Gastrocnemius medialis (tissue), 4 donors: ENCODE results near the gene CLMP. TPM values are rescaled to one million over a fixed set of nuclear protein-coding genes. Genes with fewer than 3 reads are reported as not detected.

Source experiments
- ATAC-seq, 2 donors: fragments of 150-250 bp; one replicate each; pipeline ENCODE4 v1.9.1; 2016
- DNase-seq, 2 donors: peaks; one replicate each; pipeline ENCODE4 v3.0.0-alpha.2; 2019
- H3K27ac ChIP-seq, 4 donors: fragments of 200-600 bp; sonication (generic); 1 replicate in 1 of 4; 2 replicates in 3 of 4; pipeline ENCODE4 v1.5.1; 2016 to 2018; ENCODE audit warnings: mild to moderate bottlenecking in 2 of 4, moderate library complexity in 1 of 4
- H3K27me3 ChIP-seq, 3 donors: fragments of 200-600 bp; sonication (generic) in 2 of 3; 1 replicate in 1 of 3; 2 replicates in 2 of 3; pipeline versions ENCODE4 v1.5.1 to v1.6.0; 2016 to 2019; ENCODE audit warnings: mild to moderate bottlenecking in 1 of 3, moderate library complexity in 1 of 3
- H3K36me3 ChIP-seq, 2 donors: fragments of 200-600 bp; sonication (generic) in 1 of 2; one replicate each; pipeline ENCODE4 v1.5.1; 2017 to 2018
- H3K4me1 ChIP-seq, 2 donors: fragments of 200-600 bp; sonication (generic) in 1 of 2; one replicate each; pipeline ENCODE4 v1.5.1; 2016 to 2017; ENCODE audit warnings: mild to moderate bottlenecking in 2 of 2
- H3K4me3 ChIP-seq, 4 donors: fragments of 200-600 bp; sonication (generic) in 3 of 4; 1 replicate in 1 of 4; 2 replicates in 3 of 4; pipeline ENCODE4 v1.5.1; 2016 to 2019; ENCODE audit warnings: mild to moderate bottlenecking in 2 of 4
- H3K9me3 ChIP-seq, 3 donors: fragments of 200-600 bp; sonication (generic) in 2 of 3; 1 replicate in 1 of 3; 2 replicates in 2 of 3; pipeline ENCODE4 v1.5.1; 2016 to 2019
- POLR2A ChIP-seq, 2 donors: fragments of 450-650 bp; IDR thresholded peaks; one replicate each; pipeline ENCODE4 v1.6.1; 2017; ENCODE audit warnings: antibody characterized with exemption in 2 of 2, mild to moderate bottlenecking in 2 of 2, moderate library complexity in 2 of 2
- in situ Hi-C, 4 donors: fragments of 200-750 bp; cut with MboI; loops; one replicate each; pipeline versions ENCODE4 v1.15.0 to v1.8.0; 2017; ENCODE audit warnings: low sequenced_read_pairs in 4 of 4
- intact Hi-C: fragments of 100-400 bp; cut with DNase I; formaldehyde crosslinking; loops from one replicate; pipeline ENCODE4 v1.15.1; 2023; ENCODE audit warnings: low total_unique reads
- total RNA-seq, 4 donors: library from RNA; depleted of rRNA; stranded (reverse); fragments of >200 nt; gene quantifications; one replicate each; pipeline versions ENCODE4 v1.1.0 to v1.2.3, GENCODE V29; 2016
- TF ChIP-seq, protein P1 (sequence below), 5 experiments: fragments of 450-650 bp in 3 of 5; fragments of 200-600 bp in 2 of 5; sonication (generic) in 2 of 5; IDR thresholded peaks in 4 of 5; conservative IDR thresholded peaks in 1 of 5; 1 replicate in 4 of 5; 2 replicates in 1 of 5; pipeline ENCODE4 v1.5.1; 2016 to 2019; ENCODE audit warnings: antibody characterized with exemption in 5 of 5, mild to moderate bottlenecking in 3 of 5, moderate library complexity in 3 of 5

CLMP gene, protein sequence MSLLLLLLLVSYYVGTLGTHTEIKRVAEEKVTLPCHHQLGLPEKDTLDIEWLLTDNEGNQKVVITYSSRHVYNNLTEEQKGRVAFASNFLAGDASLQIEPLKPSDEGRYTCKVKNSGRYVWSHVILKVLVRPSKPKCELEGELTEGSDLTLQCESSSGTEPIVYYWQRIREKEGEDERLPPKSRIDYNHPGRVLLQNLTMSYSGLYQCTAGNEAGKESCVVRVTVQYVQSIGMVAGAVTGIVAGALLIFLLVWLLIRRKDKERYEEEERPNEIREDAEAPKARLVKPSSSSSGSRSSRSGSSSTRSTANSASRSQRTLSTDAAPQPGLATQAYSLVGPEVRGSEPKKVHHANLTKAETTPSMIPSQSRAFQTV
- total RNA-seq = 10 to 100 TPM in 1 of 4 donors, 1 to 10 TPM in 3; 2.3 to 12.5 (median 4.4) TPM

- peaks cover 41 to 58% (median 49%) of the 10 kb centered on the region in 3 donors for H3K27me3 ChIP-seq
- H3K4me3 ChIP-seq = peak within 1 kb of the TSS; percentile 41 to 46 (median 44)
- no peaks in the 10 kb centered on the region for H3K36me3 ChIP-seq
- H3K9me3 ChIP-seq = no peaks in the 10 kb centered on the region
- ATAC-seq = peak; percentile 61 to 70
- TF ChIP-seq, protein P1, sequence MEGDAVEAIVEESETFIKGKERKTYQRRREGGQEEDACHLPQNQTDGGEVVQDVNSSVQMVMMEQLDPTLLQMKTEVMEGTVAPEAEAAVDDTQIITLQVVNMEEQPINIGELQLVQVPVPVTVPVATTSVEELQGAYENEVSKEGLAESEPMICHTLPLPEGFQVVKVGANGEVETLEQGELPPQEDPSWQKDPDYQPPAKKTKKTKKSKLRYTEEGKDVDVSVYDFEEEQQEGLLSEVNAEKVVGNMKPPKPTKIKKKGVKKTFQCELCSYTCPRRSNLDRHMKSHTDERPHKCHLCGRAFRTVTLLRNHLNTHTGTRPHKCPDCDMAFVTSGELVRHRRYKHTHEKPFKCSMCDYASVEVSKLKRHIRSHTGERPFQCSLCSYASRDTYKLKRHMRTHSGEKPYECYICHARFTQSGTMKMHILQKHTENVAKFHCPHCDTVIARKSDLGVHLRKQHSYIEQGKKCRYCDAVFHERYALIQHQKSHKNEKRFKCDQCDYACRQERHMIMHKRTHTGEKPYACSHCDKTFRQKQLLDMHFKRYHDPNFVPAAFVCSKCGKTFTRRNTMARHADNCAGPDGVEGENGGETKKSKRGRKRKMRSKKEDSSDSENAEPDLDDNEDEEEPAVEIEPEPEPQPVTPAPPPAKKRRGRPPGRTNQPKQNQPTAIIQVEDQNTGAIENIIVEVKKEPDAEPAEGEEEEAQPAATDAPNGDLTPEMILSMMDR (IDR thresholded peaks at IDR 0.05 in 4 of 5, conservative IDR thresholded peaks at IDR 0.05 in 1 of 5) = no peak
- TF ChIP-seq POLR2A (IDR thresholded peaks at IDR 0.05) = no peak
- peaks cover 0 to 9% of the 10 kb centered on the region in 2 donors for H3K4me1 ChIP-seq
- peak within 1 kb of the TSS; percentile 37 to 61 (median 48) for H3K27ac ChIP-seq
- in situ Hi-C loops (no loop called here), intact Hi-C loops (loop anchor here (10.0 kb wide), 1 partner anchor 61 kb away; no protein-coding TSS in a partner anchor)
- DNase-seq = peak in 1 of 2 donors; percentile 25
These were observed at the start of gene CLMP for GRCh38 chr11:123195188-123196059. CLMP (minus strand) TSS chr11:123195248; CDS start chr11:123194940, 308 bp downstream.

DNA sequence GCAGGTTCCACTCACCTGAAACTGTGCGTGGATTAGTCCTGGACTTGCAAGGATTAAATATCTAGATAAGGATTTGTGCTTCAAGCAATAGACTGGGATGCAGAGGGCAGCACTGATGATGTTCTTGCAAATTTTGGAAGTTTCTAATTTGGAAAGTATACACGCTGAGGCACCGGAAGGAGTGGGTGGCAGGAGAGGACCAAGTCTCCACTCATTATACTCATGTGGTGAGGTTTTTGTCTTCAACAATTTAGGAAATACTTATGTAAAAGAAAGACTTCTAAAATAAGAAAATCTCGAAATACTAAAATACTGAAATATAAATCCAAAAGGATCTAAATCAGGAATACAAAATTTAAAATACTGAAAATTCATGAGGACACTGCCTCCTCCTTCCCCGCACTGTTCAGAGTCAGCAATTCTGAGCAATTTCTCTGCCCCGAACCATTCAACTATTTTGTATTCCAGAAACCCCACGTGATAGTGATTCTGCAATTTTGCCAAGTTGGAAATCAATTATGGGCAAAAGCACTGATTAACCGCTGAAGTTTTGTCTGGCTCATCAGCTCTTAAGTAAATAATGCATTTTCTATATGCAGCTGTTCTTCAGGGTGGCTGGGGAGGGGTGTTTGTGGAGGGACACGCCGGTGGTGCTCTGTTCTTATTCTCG lies 47.0 kb upstream of the CLMP start:
- no peak for ATAC-seq
- Histone ChIP-seq H3K36me3 (no peaks in the 10 kb centered on the region), H3K4me1 (peaks cover 0 to 3% of the 10 kb centered on the region in 2 donors), H3K27ac (no peak overlapping the region), H3K9me3 (no peaks in the 10 kb centered on the region), H3K27me3 (no peaks in the 10 kb centered on the region), H3K4me3 (no peak overlapping the region)
- DNase-seq = no peak
- intact Hi-C loops = no loop called here
- in situ Hi-C loops = no loop called here
- no peak for TF ChIP-seq POLR2A (IDR thresholded peaks at IDR 0.05)
- TF ChIP-seq, protein P1 (IDR thresholded peaks at IDR 0.05 in 4 of 5, conservative IDR thresholded peaks at IDR 0.05 in 1 of 5) = no peak

DNA sequence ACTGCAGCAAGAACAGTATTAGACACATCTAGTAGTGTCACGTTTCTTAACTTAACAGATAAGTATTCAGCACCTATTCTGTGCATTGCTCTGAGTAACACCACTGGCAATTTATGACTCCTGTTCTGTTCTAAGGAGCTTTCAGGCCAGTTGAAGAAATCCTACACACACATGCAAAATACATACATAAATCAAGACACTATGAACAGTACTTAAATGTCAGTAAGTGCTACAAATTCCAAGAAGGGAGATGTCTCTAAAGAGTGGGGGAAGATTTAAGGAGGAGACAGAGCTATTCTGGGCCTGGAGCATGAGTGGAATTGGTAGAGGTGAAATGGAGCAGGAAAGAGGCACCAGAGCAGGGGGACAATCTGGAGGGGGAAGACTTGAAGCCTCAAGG lies 46.2 kb upstream of the CLMP start:
- no peak overlapping the region for H3K27ac ChIP-seq
- H3K4me3 ChIP-seq = no peak overlapping the region
- H3K36me3 ChIP-seq = no peaks in the 10 kb centered on the region
- in situ Hi-C loops (no loop called here), intact Hi-C loops (no loop called here)
- no peaks in the 10 kb centered on the region for H3K27me3 ChIP-seq
- ATAC-seq (no peak), DNase-seq (no peak)
- no peaks in the 10 kb centered on the region for H3K9me3 ChIP-seq
- TF ChIP-seq, protein P1 (IDR thresholded peaks at IDR 0.05 in 4 of 5, conservative IDR thresholded peaks at IDR 0.05 in 1 of 5) = no peak
- TF ChIP-seq POLR2A (IDR thresholded peaks at IDR 0.05) = no peak
- H3K4me1 ChIP-seq = no peaks in the 10 kb centered on the region

- H3K4me3 ChIP-seq = no peak overlapping the region
- H3K4me1 ChIP-seq = no peaks in the 10 kb centered on the region
- DNase-seq (no peak), ATAC-seq (no peak)
- in situ Hi-C loops (no loop called here), intact Hi-C loops (no loop called here)
- no peaks in the 10 kb centered on the region for H3K9me3 ChIP-seq
- H3K27me3 ChIP-seq = no peaks in the 10 kb centered on the region
- no peaks in the 10 kb centered on the region for H3K36me3 ChIP-seq
- H3K27ac ChIP-seq = no peak overlapping the region
- TF ChIP-seq POLR2A (IDR thresholded peaks at IDR 0.05) = no peak
These were observed 44.4 kb upstream of the CLMP start for GRCh38 chr11:123239191-123240150.
